ENCODE results near the gene DPP10.

DNA sequence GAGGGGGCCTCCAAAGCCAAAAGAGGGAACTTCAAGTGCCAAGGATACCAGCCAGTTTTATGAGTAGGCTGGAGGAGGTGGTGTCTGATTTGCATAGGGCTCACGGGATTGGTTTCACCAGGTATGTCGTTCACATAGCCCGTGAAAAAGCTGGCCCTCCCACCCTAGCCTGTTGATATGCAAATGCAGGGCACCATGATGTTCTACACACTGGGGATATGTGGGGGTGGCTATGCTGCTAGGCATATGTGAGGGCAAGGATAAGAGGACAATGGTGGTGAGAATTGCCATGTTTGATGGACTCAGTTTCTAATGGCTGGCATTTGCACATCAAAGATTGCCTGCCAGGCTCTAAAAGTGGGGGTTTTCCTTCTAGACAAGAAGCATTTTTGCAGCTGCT is 378.6 kb downstream of the DPP10 start:
- no peak for TF ChIP-seq POLR2AphosphoS5 (IDR thresholded peaks at IDR 0.05)
- TF ChIP-seq, protein P1, sequence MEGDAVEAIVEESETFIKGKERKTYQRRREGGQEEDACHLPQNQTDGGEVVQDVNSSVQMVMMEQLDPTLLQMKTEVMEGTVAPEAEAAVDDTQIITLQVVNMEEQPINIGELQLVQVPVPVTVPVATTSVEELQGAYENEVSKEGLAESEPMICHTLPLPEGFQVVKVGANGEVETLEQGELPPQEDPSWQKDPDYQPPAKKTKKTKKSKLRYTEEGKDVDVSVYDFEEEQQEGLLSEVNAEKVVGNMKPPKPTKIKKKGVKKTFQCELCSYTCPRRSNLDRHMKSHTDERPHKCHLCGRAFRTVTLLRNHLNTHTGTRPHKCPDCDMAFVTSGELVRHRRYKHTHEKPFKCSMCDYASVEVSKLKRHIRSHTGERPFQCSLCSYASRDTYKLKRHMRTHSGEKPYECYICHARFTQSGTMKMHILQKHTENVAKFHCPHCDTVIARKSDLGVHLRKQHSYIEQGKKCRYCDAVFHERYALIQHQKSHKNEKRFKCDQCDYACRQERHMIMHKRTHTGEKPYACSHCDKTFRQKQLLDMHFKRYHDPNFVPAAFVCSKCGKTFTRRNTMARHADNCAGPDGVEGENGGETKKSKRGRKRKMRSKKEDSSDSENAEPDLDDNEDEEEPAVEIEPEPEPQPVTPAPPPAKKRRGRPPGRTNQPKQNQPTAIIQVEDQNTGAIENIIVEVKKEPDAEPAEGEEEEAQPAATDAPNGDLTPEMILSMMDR (IDR thresholded peaks at IDR 0.05): no peak
- no peak for TF ChIP-seq EP300 (IDR thresholded peaks at IDR 0.05)

Data from sigmoid colon (tissue), 4 donors.